ENCODE data around the gene BRCA1. TPM values are rescaled to one million over a fixed set of nuclear protein-coding genes. Genes with fewer than 3 reads are reported as not detected.
"Not testable (repeated sequence)": the region's sequence is repeated elsewhere in the genome, so short reads cannot be mapped to it uniquely, and the experiment has no call there.

The BRCA1 gene
- total and polyA plus RNA-seq, 2 experiments from 2014 or later: 7.2 to 12.9 TPM

GRCh38 chr17:43135454-43135819 is 10.3 kb upstream of the BRCA1 start:
- H3K4me1 ChIP-seq (ENCODE audit: low read depth): no peaks in the 10 kb centered on the region
- TF ChIP-seq CTCF (IDR thresholded peaks at IDR 0.05; ENCODE audit: low read depth, low read length): no peak
- H3K4me3 ChIP-seq: no peak overlapping the region
- no peak for DNase-seq (ENCODE audit: low read depth in 1 of 2, low spot score in 1 of 2)
- no peaks in the 10 kb centered on the region for H3K27me3 ChIP-seq
- no peaks in the 10 kb centered on the region for H3K36me3 ChIP-seq
- H3K27ac ChIP-seq: no peak overlapping the region
- H3K9me3 ChIP-seq (ENCODE audit: low read depth): no peaks in the 10 kb centered on the region

GRCh38 chr17:43134774-43135453 is 9.8 kb upstream of the BRCA1 start:
- Histone ChIP-seq H3K36me3 (no peaks in the 10 kb centered on the region), H3K27ac (no peak overlapping the region), H3K27me3 (no peaks in the 10 kb centered on the region), H3K4me1 (ENCODE audit: low read depth) (no peaks in the 10 kb centered on the region), H3K9me3 (ENCODE audit: low read depth) (no peaks in the 10 kb centered on the region), H3K4me3 (no peak overlapping the region)
- TF ChIP-seq CTCF (IDR thresholded peaks at IDR 0.05; ENCODE audit: low read depth, low read length): no peak
- no peak for DNase-seq (ENCODE audit: low read depth in 1 of 2, low spot score in 1 of 2)

- not testable (repeated sequence) for H3K4me1 ChIP-seq (ENCODE audit: low read depth)
Observed at GRCh38 chr17:43133439-43133838, 8.3 kb upstream of the BRCA1 start.

GRCh38 chr17:43132117-43132516 is 7.0 kb upstream of the BRCA1 start:
- Histone ChIP-seq H3K36me3 (no peaks in the 10 kb centered on the region), H3K4me1 (ENCODE audit: low read depth) (no peaks in the 10 kb centered on the region), H3K4me3 (no peak overlapping the region), H3K9me3 (ENCODE audit: low read depth) (no peaks in the 10 kb centered on the region), H3K27me3 (no peaks in the 10 kb centered on the region), H3K27ac (no peak overlapping the region)
- TF ChIP-seq CTCF (IDR thresholded peaks at IDR 0.05; ENCODE audit: low read depth, low read length): no peak
- DNase-seq (ENCODE audit: low read depth in 1 of 2, low spot score in 1 of 2): no peak

More at GRCh38 chr17:43133439-43133838, 8.3 kb upstream of the BRCA1 start:
- H3K9me3 ChIP-seq (ENCODE audit: low read depth); H3K4me3 ChIP-seq; H3K36me3 ChIP-seq; H3K27ac ChIP-seq; H3K27me3 ChIP-seq; DNase-seq (ENCODE audit: low read depth in 1 of 2, low spot score in 1 of 2): not testable (repeated sequence)

GRCh38 chr17:43129671-43130010 is 4.5 kb upstream of the BRCA1 start:
- TF ChIP-seq CTCF (IDR thresholded peaks at IDR 0.05; ENCODE audit: low read depth, low read length): no peak
- H3K9me3 ChIP-seq (ENCODE audit: low read depth): no peaks in the 10 kb centered on the region
- H3K36me3 ChIP-seq: no peaks in the 10 kb centered on the region
- H3K27ac ChIP-seq: no peak overlapping the region
- H3K27me3 ChIP-seq: no peaks in the 10 kb centered on the region
- no peak overlapping the region for H3K4me3 ChIP-seq
- no peak for DNase-seq (ENCODE audit: low read depth in 1 of 2, low spot score in 1 of 2)
- H3K4me1 ChIP-seq (ENCODE audit: low read depth): no peaks in the 10 kb centered on the region

DNA sequence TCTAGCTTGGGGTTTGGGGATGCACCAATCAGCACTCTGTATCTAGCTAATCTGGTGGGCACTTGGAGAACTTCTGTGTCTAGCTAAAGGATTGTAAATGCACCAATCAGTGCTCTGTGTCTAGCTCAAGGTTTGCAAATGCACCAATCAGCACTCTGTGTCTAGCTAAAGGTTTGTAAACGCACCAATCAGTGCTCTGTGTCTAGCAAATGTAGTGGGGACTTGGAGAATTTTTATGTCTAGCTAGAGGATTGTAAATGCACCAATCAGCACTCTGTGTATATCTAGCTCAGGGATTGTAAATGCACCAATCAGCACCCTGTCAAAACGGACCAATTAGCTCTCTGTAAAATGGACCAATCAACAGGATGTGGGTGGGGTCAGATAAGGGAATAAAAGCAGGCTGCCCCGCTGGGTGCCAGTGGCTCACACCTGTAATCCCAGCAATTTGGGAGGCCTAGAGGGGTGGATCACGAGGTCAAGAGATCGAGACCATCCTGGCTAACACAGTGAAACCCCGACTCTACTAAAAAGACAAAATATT is 2.2 kb upstream of the BRCA1 start:
- not testable (repeated sequence) for H3K4me3 ChIP-seq; H3K9me3 ChIP-seq (ENCODE audit: low read depth); H3K27ac ChIP-seq; H3K27me3 ChIP-seq; H3K4me1 ChIP-seq (ENCODE audit: low read depth); DNase-seq (ENCODE audit: low read depth in 1 of 2, low spot score in 1 of 2); H3K36me3 ChIP-seq

Measured in cardiac muscle cell (in vitro differentiated cells and primary cell).